Upper lobe of left lung (tissue), 4 donors: ENCODE results near the gene HRH1.

Experiments used
- CTCF ChIP-seq, 6 experiments: fragments of 450-650 bp in 4 of 6; fragments of 200-600 bp in 2 of 6; sonication (generic) in 2 of 6; IDR thresholded peaks; one replicate each; pipeline ENCODE4 v1.5.1; 2016 to 2019; ENCODE audit warnings: antibody characterized with exemption in 6 of 6
- POLR2AphosphoS5 ChIP-seq, 2 donors: sonication (generic); formaldehyde crosslinking; IDR thresholded peaks; one replicate each; pipeline ENCODE4 v1.5.1; 2017; ENCODE audit warnings: antibody characterized with exemption in 2 of 2

GRCh38 chr3:11246663-11246970 lies 92.3 kb downstream of the HRH1 start:
- TF ChIP-seq CTCF (IDR thresholded peaks at IDR 0.05) (no peak), POLR2AphosphoS5 (IDR thresholded peaks at IDR 0.05) (no peak)
